Liver (tissue), 3 donors: ENCODE data around the gene ERC2.

Experiments used
- CTCF ChIP-seq: fragments of 150-350 bp; IDR thresholded peaks from 2 replicates; pipeline ENCODE4 v1.5.1; 2017; ENCODE audit warnings: improper control_type of control experiment, low read depth, low read length; ENCODE audit not compliant: missing input control
- EGR1 ChIP-seq, 2 donors: IDR thresholded peaks; 2 replicates each; pipeline ENCODE4 v1.6.1; 2016 to 2018; ENCODE audit warnings: antibody characterized with exemption in 2 of 2, low read depth in 2 of 2
- GABPA ChIP-seq, 2 donors: IDR thresholded peaks in 1 of 2; conservative IDR thresholded peaks in 1 of 2; 2 replicates each; pipeline ENCODE4 v1.6.1; 2016; ENCODE audit warnings: antibody characterized with exemption in 2 of 2, mild to moderate bottlenecking in 1 of 2, moderate library complexity in 1 of 2
- JUND ChIP-seq, 2 donors: IDR thresholded peaks; 2 replicates each; pipeline ENCODE4 v1.6.1; 2016; ENCODE audit warnings: antibody characterized with exemption in 2 of 2
- MAX ChIP-seq: IDR thresholded peaks from 2 replicates; pipeline ENCODE4 v1.6.1; 2016; ENCODE audit warnings: antibody characterized with exemption
- RAD21 ChIP-seq, 2 donors: IDR thresholded peaks; 2 replicates each; pipeline ENCODE4 v1.6.1; 2016; ENCODE audit warnings: antibody characterized with exemption in 2 of 2, mild to moderate bottlenecking in 2 of 2
- REST ChIP-seq: IDR thresholded peaks from 2 replicates; pipeline ENCODE4 v1.6.1; 2016; ENCODE audit warnings: antibody characterized with exemption, mild to moderate bottlenecking
- TAF1 ChIP-seq: conservative IDR thresholded peaks from 2 replicates; pipeline ENCODE4 v1.6.1; 2016; ENCODE audit warnings: antibody characterized with exemption, mild to moderate bottlenecking
- donor health status: healthy.
- donor health status: healthy.

GRCh38 chr3:55812394-55813013 is 655.8 kb downstream of the ERC2 start:
- TF ChIP-seq REST, result no peak
- no peak for TF ChIP-seq EGR1 (IDR thresholded peaks at IDR 0.05; ENCODE audit: low read depth in 2 of 2)
- no peak for TF ChIP-seq CTCF
- TF ChIP-seq TAF1, result no peak
- no peak for TF ChIP-seq MAX
- TF ChIP-seq JUND (IDR thresholded peaks at IDR 0.05), result no peak
- TF ChIP-seq GABPA (IDR thresholded peaks at IDR 0.05 in 1 of 2, conservative IDR thresholded peaks at IDR 0.05 in 1 of 2), result no peak
- no peak for TF ChIP-seq RAD21 (IDR thresholded peaks at IDR 0.05)
